DOHH2 (cell line): Measurements from ENCODE around the gene FABP3.

Experiments used
- H3F3A ChIP-seq: fragments of 200-600 bp; sonication (generic), shearing (Covaris generic); 2 replicates; pipeline ENCODE4 v1.6.0; 2016; ENCODE audit warnings: antibody characterized with exemption, mild to moderate bottlenecking; ENCODE audit not compliant: control insufficient read depth, insufficient read depth
- H3K27ac ChIP-seq: fragments of 200-600 bp; sonication (generic); 2 replicates; pipeline ENCODE4 v1.5.1; 2014; ENCODE audit warnings: low read depth, mild to moderate bottlenecking, low read length, moderate library complexity
- H3K27me3 ChIP-seq: fragments of 200-600 bp; sonication (generic); 2 replicates; pipeline ENCODE4 v1.6.1; 2014; ENCODE audit warnings: mild to moderate bottlenecking, low read length, mixed read lengths; ENCODE audit not compliant: control insufficient read depth
- H3K36me3 ChIP-seq: fragments of 200-600 bp; sonication (generic); 2 replicates; pipeline ENCODE4 v1.6.1; 2014; ENCODE audit warnings: mild to moderate bottlenecking, low read length, moderate library complexity, mixed read lengths; ENCODE audit not compliant: control insufficient read depth
- H3K4me1 ChIP-seq: fragments of 200-600 bp; sonication (generic); 2 replicates; pipeline ENCODE4 v1.6.1; 2014; ENCODE audit warnings: mild to moderate bottlenecking, low read length, mixed read lengths; ENCODE audit not compliant: control insufficient read depth
- H3K4me2 ChIP-seq: fragments of 200-600 bp; sonication (generic); 2 replicates; pipeline ENCODE4 v1.6.0; 2014; ENCODE audit warnings: mild to moderate bottlenecking, low read length, moderate library complexity
- H3K4me3 ChIP-seq: fragments of 200-600 bp; sonication (generic); 2 replicates; pipeline ENCODE4 v1.5.1; 2014; ENCODE audit warnings: mild to moderate bottlenecking, low read length, mixed read lengths
- H3K79me2 ChIP-seq: fragments of 200-600 bp; sonication (generic); 2 replicates; pipeline ENCODE4 v1.6.1; 2014; ENCODE audit warnings: mild to moderate bottlenecking, low read length, mixed read lengths; ENCODE audit not compliant: control insufficient read depth
- H3K9me2 ChIP-seq: fragments of 200-600 bp; sonication (generic); replicated peaks from 2 replicates; pipeline ENCODE4 v1.6.1; 2014; ENCODE audit warnings: mild to moderate bottlenecking, low read length, mixed read lengths; ENCODE audit not compliant: control insufficient read depth
- H3K9me3 ChIP-seq: fragments of 200-600 bp; sonication (generic); 2 replicates; pipeline ENCODE4 v1.6.1; 2014; ENCODE audit warnings: antibody characterized with exemption, low read length, mixed read lengths; ENCODE audit not compliant: control insufficient read depth, insufficient read depth
- H4K20me1 ChIP-seq: fragments of 200-600 bp; sonication (generic); 2 replicates; pipeline ENCODE4 v1.6.0; 2014; ENCODE audit warnings: low read depth, mild to moderate bottlenecking, antibody characterized with exemption, low read length, moderate library complexity; ENCODE audit not compliant: control insufficient read depth, insufficient read depth
- EZH2phosphoT487 ChIP-seq: fragments of 200-600 bp; sonication (generic); IDR thresholded peaks from 2 replicates; pipeline ENCODE4 v1.6.1; 2017; ENCODE audit warnings: borderline replicate concordance, mild to moderate bottlenecking, antibody characterized with exemption, low read length, moderate library complexity, mixed read lengths
- TF ChIP-seq, protein P1 (sequence below): fragments of 200-600 bp; sonication (generic); IDR thresholded peaks from one replicate; pipeline ENCODE4 v1.5.1; 2014; ENCODE audit warnings: antibody characterized with exemption, mild to moderate bottlenecking, low read depth, low read length; ENCODE audit not compliant: poor library complexity, severe bottlenecking

The FABP3 gene

DNA sequence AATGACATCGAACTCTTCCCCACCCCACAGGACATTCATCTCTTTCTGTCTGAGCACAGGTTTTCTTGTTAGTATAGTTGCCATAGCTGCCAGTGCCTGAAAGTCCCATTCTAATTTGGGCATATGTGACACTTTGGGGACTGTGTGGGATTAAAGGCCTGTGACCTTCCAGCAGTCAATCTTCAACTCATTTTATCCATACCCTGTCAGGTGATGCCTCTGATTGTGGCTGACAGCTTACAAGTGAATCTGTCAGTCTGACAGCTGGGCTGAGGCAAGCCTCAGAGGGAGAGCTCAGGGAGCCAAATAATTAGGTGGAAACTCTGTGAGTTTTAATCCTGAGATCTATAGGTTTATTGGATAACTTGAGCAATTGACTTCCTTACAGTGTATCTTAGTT lies 46.4 kb downstream of the FABP3 start:
- H3K4me1 ChIP-seq: no peaks in the 10 kb centered on the region
- H3K27ac ChIP-seq: no peak overlapping the region
- no peaks in the 10 kb centered on the region for H3F3A ChIP-seq
- peaks cover 5% of the 10 kb centered on the region; the same call in 1 of the 2 replicates for H3K36me3 ChIP-seq
- no peak overlapping the region for H3K4me3 ChIP-seq
- H3K79me2 ChIP-seq: no peaks in the 10 kb centered on the region
- no peaks in the 10 kb centered on the region for H3K9me2 ChIP-seq
- H3K9me3 ChIP-seq: no peaks in the 10 kb centered on the region
- H3K4me2 ChIP-seq: no peak overlapping the region
- no peaks in the 10 kb centered on the region for H3K27me3 ChIP-seq
- TF ChIP-seq EZH2phosphoT487: no peak
- TF ChIP-seq, protein P1, sequence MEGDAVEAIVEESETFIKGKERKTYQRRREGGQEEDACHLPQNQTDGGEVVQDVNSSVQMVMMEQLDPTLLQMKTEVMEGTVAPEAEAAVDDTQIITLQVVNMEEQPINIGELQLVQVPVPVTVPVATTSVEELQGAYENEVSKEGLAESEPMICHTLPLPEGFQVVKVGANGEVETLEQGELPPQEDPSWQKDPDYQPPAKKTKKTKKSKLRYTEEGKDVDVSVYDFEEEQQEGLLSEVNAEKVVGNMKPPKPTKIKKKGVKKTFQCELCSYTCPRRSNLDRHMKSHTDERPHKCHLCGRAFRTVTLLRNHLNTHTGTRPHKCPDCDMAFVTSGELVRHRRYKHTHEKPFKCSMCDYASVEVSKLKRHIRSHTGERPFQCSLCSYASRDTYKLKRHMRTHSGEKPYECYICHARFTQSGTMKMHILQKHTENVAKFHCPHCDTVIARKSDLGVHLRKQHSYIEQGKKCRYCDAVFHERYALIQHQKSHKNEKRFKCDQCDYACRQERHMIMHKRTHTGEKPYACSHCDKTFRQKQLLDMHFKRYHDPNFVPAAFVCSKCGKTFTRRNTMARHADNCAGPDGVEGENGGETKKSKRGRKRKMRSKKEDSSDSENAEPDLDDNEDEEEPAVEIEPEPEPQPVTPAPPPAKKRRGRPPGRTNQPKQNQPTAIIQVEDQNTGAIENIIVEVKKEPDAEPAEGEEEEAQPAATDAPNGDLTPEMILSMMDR: no peak
- H4K20me1 ChIP-seq: no peaks in the 10 kb centered on the region

DNA sequence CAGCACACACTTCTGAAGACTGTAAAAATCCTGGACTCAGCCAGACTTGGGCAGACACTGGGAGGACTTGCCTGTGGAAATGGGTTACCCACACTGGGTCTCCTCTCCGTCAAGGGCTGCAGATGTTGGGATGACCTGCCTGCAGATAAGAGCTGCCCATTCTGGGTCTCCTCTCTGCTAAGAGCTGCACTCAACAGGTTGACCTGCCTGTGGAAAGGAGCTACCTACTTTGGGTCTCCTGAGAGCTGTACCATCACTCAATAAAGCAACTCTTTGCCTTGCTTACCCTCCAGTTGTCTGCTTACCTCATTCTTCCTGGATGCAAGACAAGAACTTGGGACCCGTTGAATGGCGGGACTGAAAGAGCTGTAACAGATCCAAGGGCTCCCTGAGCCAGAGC lies 47.9 kb downstream of the FABP3 start:
- Histone ChIP-seq H3K36me3 (peaks cover 14% of the 10 kb centered on the region), H4K20me1 (no peaks in the 10 kb centered on the region), H3K27ac (no peak overlapping the region), H3K4me1 (no peaks in the 10 kb centered on the region), H3K9me3 (no peaks in the 10 kb centered on the region), H3K79me2 (no peaks in the 10 kb centered on the region), H3K4me3 (no peak overlapping the region), H3K4me2 (no peak overlapping the region), H3K27me3 (no peaks in the 10 kb centered on the region), H3K9me2 (no peaks in the 10 kb centered on the region), H3F3A (no peaks in the 10 kb centered on the region)
- TF ChIP-seq EZH2phosphoT487: no peak
- TF ChIP-seq, protein P1: no peak

- no peaks in the 10 kb centered on the region for H3K9me3 ChIP-seq
- H3K27ac ChIP-seq: no peak overlapping the region
- H4K20me1 ChIP-seq: no peaks in the 10 kb centered on the region
- H3K36me3 ChIP-seq: peaks cover 18% of the 10 kb centered on the region
- no peaks in the 10 kb centered on the region for H3K4me1 ChIP-seq
- no peak overlapping the region for H3K4me3 ChIP-seq
- H3F3A ChIP-seq: no peaks in the 10 kb centered on the region
- TF ChIP-seq EZH2phosphoT487: no peak
- TF ChIP-seq, protein P1: no peak
- H3K4me2 ChIP-seq: no peak overlapping the region
- no peaks in the 10 kb centered on the region for H3K27me3 ChIP-seq
- H3K9me2 ChIP-seq: no peaks in the 10 kb centered on the region
- H3K79me2 ChIP-seq: no peaks in the 10 kb centered on the region
Observed at GRCh38 chr1:31324093-31324492, 48.8 kb downstream of the FABP3 start.

DNA sequence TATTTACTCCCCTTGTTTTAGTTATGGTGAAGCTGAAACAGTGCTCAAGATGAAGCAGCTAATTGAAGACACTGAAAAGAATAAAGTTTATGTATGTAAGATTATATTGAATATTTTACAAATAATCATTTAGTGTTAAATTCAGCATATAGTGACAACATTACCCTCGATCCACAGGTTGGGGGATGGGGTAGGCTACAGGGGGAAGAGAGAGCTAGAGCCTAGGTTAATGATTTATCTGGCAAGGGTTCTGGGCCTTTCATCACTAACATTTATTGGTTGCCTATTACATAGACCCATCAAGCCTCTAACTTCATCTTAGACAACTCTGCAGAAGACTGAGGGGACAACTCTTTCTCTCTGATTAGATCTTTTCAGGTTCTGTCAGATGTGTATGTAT lies 54.7 kb downstream of the FABP3 start:
- Histone ChIP-seq H4K20me1 (no peaks in the 10 kb centered on the region), H3K36me3 (peaks cover 44% of the 10 kb centered on the region), H3F3A (no peaks in the 10 kb centered on the region), H3K4me2 (no peak overlapping the region), H3K4me3 (no peak overlapping the region), H3K27ac (no peak overlapping the region), H3K9me2 (no peaks in the 10 kb centered on the region), H3K79me2 (no peaks in the 10 kb centered on the region), H3K4me1 (no peaks in the 10 kb centered on the region), H3K9me3 (no peaks in the 10 kb centered on the region), H3K27me3 (no peaks in the 10 kb centered on the region)
- TF ChIP-seq, protein P1: no peak
